HepG2 (cell line): Measurements from ENCODE around the gene VAT1L. TPM values are rescaled to one million over a fixed set of nuclear protein-coding genes. Genes with fewer than 3 reads are reported as not detected.

Source experiments
- ATAC-seq: fragments of 200-7000 bp; cut with Tn5 transposase; 3 replicates; pipeline ENCODE4 v1.9.1; 2020; ENCODE audit warnings: mild to moderate bottlenecking, moderate library complexity
- BruUV-seq: library from RNA; stranded (reverse); fragments of 400-500 nt; replicated peaks from 2 replicates; lab custom pipeline; 2021; lab: Mats Ljungman, UMichigan
- CTCF ChIA-PET: fragments of 300-600 bp; formaldehyde crosslinking; extraction: SDS; loops from one replicate; lab custom pipeline; 2021; ENCODE audit warnings: low total read pairs, inconsistent platforms, low intra/inter-chr PET ratio; lab: Yijun Ruan, JAX
- POLR2A ChIA-PET: fragments of 350-600 bp; sonication (Branson Sonifier 250); formaldehyde crosslinking; loops from one replicate; lab custom pipeline; 2020; ENCODE audit warnings: antibody characterized with exemption, inconsistent platforms; lab: Yijun Ruan, JAX
- DNase-seq: peaks from one replicate; pipeline ENCODE4 v3.0.0-alpha.2; 2015; ENCODE audit warnings: low spot score
- FAIRE-seq: peaks from 3 replicates; lab custom pipeline; 2011; peaks lifted over from hg19 to GRCh38; lab: Jason Lieb, UNC
- H2AFZ ChIP-seq: one replicate; pipeline ENCODE4 v1.6.1; 2011; ENCODE audit warnings: low read length, inconsistent platforms
- H3K27ac ChIP-seq: fragments of 300-600 bp; 3 replicates; pipeline ENCODE4 v1.8.0; 2011; ENCODE audit warnings: mixed run types, mild to moderate bottlenecking, mixed read lengths, low read length, inconsistent platforms; ENCODE audit not compliant: insufficient read depth; ENCODE audit errors: extremely low read length
- H3K27me3 ChIP-seq, 2 experiments: fragments of 200-600 bp in 1 of 2; 2 replicates in 1 of 2; 3 replicates in 1 of 2; pipeline versions ENCODE4 v1.6.0 to v1.8.0; 2011; ENCODE audit warnings: low read length in 2 of 2, mild to moderate bottlenecking in 2 of 2, moderate library complexity in 2 of 2, inconsistent platforms in 1 of 2; ENCODE audit not compliant: insufficient read depth in 2 of 2, control insufficient read depth in 1 of 2
- H3K36me3 ChIP-seq, 2 experiments: fragments of 200-600 bp in 1 of 2; replicated peaks in 1 of 2; 2 replicates in 1 of 2; 3 replicates in 1 of 2; pipeline versions ENCODE4 v1.5.1 to v1.8.0; 2011; ENCODE audit warnings: low read length in 2 of 2, inconsistent platforms in 1 of 2; ENCODE audit not compliant: insufficient read depth in 2 of 2, control insufficient read depth in 1 of 2
- H3K4me1 ChIP-seq: 2 replicates; pipeline ENCODE4 v1.5.1; 2012; ENCODE audit warnings: low read length, inconsistent platforms; ENCODE audit not compliant: insufficient read depth
- H3K4me2 ChIP-seq: 2 replicates; pipeline ENCODE4 v1.6.0; 2011; ENCODE audit warnings: low read depth, low read length, inconsistent platforms
- H3K4me3 ChIP-seq, 3 experiments: fragments of 200-600 bp in 1 of 3; sonication (generic), shearing (Covaris generic) in 1 of 3; replicated peaks in 1 of 3; 2 replicates each; pipeline ENCODE4 v1.5.1; 2011 to 2016; ENCODE audit warnings: low read length in 3 of 3, inconsistent platforms in 2 of 3, low read depth in 2 of 3, mild to moderate bottlenecking in 2 of 3, control low read depth in 1 of 3, mixed read lengths in 1 of 3; ENCODE audit not compliant: insufficient read depth in 1 of 3
- H3K79me2 ChIP-seq: one replicate; pipeline ENCODE4 v1.6.1; 2011; ENCODE audit warnings: low read length, inconsistent platforms; ENCODE audit not compliant: insufficient read depth
- H3K9ac ChIP-seq: 2 replicates; pipeline ENCODE4 v1.6.0; 2011; ENCODE audit warnings: mild to moderate bottlenecking, low read depth, low read length, inconsistent platforms; ENCODE audit not compliant: insufficient read depth
- H3K9me3 ChIP-seq: 2 replicates; pipeline ENCODE4 v1.5.1; 2012; ENCODE audit warnings: mild to moderate bottlenecking, low read length
- H4K20me1 ChIP-seq: 2 replicates; pipeline ENCODE4 v1.6.0; 2011; ENCODE audit warnings: inconsistent platforms, mild to moderate bottlenecking, low read length, moderate library complexity; ENCODE audit not compliant: insufficient read depth
- AGO2 ChIP-seq: fragments of 200-400 bp; formaldehyde crosslinking; optimal IDR thresholded peaks from 2 replicates; pipeline ENCODE3; 2017; ENCODE audit warnings: mild to moderate bottlenecking, low read depth, low read length, moderate library complexity
- ATF1 ChIP-seq: IDR thresholded peaks from 2 replicates; pipeline ENCODE4 v1.6.1; 2016; ENCODE audit warnings: mild to moderate bottlenecking, control low read depth
- HOXA7 ChIP-seq: sonication (generic); formaldehyde crosslinking; IDR thresholded peaks from 2 replicates; pipeline ENCODE4 v1.8.1; 2022; ENCODE audit warnings: mild to moderate bottlenecking, missing genetic modification reagents, moderate library complexity
- KDM4B ChIP-seq: sonication (generic); formaldehyde crosslinking; IDR thresholded peaks from 2 replicates; pipeline ENCODE4 v1.4.0; 2020; ENCODE audit warnings: missing genetic modification reagents
- KLF6 ChIP-seq: IDR thresholded peaks from 2 replicates; pipeline ENCODE4 v1.8.0; 2016; ENCODE audit warnings: missing biosample characterization, missing genetic modification reagents
- MAZ ChIP-seq, 2 experiments: sonication (generic) in 1 of 2; formaldehyde crosslinking in 1 of 2; IDR thresholded peaks; 2 replicates each; pipeline versions ENCODE4 v1.5.0 to v1.6.1; 2012 to 2020; ENCODE audit warnings: low read depth in 2 of 2, mild to moderate bottlenecking in 2 of 2, borderline replicate concordance in 1 of 2, improper control_type of control experiment in 1 of 2, low read length in 1 of 2, missing genetic modification reagents in 1 of 2, moderate library complexity in 1 of 2
- MBD4 ChIP-seq: IDR thresholded peaks from 2 replicates; pipeline ENCODE4 v1.6.1; 2012; ENCODE audit warnings: low read length, inconsistent platforms, borderline replicate concordance
- MIXL1 ChIP-seq: IDR thresholded peaks from 2 replicates; pipeline ENCODE4 v1.6.1; 2016
- MTA3 ChIP-seq: sonication (generic); formaldehyde crosslinking; IDR thresholded peaks from 2 replicates; pipeline ENCODE4 v1.4.0; 2020; ENCODE audit warnings: missing genetic modification reagents
- SMARCC2 ChIP-seq: fragments of 450-650 bp; IDR thresholded peaks from 2 replicates; pipeline ENCODE4 v1.6.1; 2017; ENCODE audit warnings: antibody characterized with exemption, mild to moderate bottlenecking
- ZNF496 ChIP-seq: sonication (generic); formaldehyde crosslinking; IDR thresholded peaks from 2 replicates; pipeline ENCODE4 v1.8.1; 2023; ENCODE audit warnings: mild to moderate bottlenecking, moderate library complexity, missing genetic modification reagents; ENCODE audit not compliant: insufficient replicate concordance
- ZNF530 ChIP-seq: sonication (generic); formaldehyde crosslinking; IDR thresholded peaks from 2 replicates; pipeline ENCODE4 v1.5.0; 2020; ENCODE audit warnings: low read depth, mild to moderate bottlenecking, missing genetic modification reagents
- in situ Hi-C: cut with HindIII; loops from 2 replicates; pipeline ENCODE4 v1.10.0; 2017; ENCODE audit warnings: low pct_unique_long_range_greater_than_20kb; ENCODE audit not compliant: extremely low pct_ligation_motif_present
- intact Hi-C: fragments of 100-400 bp; cut with micrococcal nuclease; formaldehyde crosslinking; loops from one replicate; pipeline ENCODE4 v1.10.0; 2022; ENCODE audit not compliant: unreplicated experiment
- polyA plus RNA-seq, 8 experiments: library from polyadenylated mRNA; depleted of rRNA in 3 of 8; stranded (reverse) in 7 of 8; unstranded in 1 of 8; fragments of >200 nt; fragmentation: Illumina TruSeq in 4 of 8; extraction: Trizol in 4 of 8; gene quantifications; 2 replicates each; pipeline versions ENCODE4 v1.2.1 to v1.2.3, GENCODE V29; 2011 to 2016; ENCODE audit warnings: low read depth in 4 of 8, missing spikeins in 1 of 8, mixed read lengths in 1 of 8; ENCODE audit not compliant: insufficient read depth in 1 of 8
- total RNA-seq, 5 experiments: library from RNA; depleted of rRNA; stranded (reverse); fragments of >200 nt; fragmentation: Illumina TruSeq; extraction: Trizol; gene quantifications; 2 replicates each; pipeline ENCODE4 v1.2.3, GENCODE V29; 2016; ENCODE audit warnings: low read depth in 1 of 5
- TF ChIP-seq, protein P1 (sequence below): sonication (generic); formaldehyde crosslinking; IDR thresholded peaks from 2 replicates; pipeline ENCODE4 v1.4.0; 2020; ENCODE audit warnings: mild to moderate bottlenecking, low read depth, missing genetic modification reagents
- TF ChIP-seq, protein P2 (sequence below): IDR thresholded peaks from 2 replicates; pipeline ENCODE4 v1.6.1; 2012; ENCODE audit warnings: inconsistent platforms
- TF ChIP-seq, protein P3 (sequence below): sonication (generic); formaldehyde crosslinking; IDR thresholded peaks from 2 replicates; pipeline ENCODE4 v1.8.0; 2022; ENCODE audit warnings: mild to moderate bottlenecking, missing genetic modification reagents, moderate library complexity
- TF ChIP-seq, protein P4 (sequence below): sonication (generic); formaldehyde crosslinking; IDR thresholded peaks from 2 replicates; pipeline ENCODE4 v1.5.1; 2020; ENCODE audit warnings: missing genetic modification reagents, mild to moderate bottlenecking, borderline replicate concordance
- TF ChIP-seq, protein P5 (sequence below), 2 experiments: sonication (generic) in 1 of 2; formaldehyde crosslinking in 1 of 2; IDR thresholded peaks; 2 replicates each; pipeline versions ENCODE4 v1.4.0 to v1.6.1; 2018 to 2020; ENCODE audit warnings: missing genetic modification reagents in 2 of 2, borderline replicate concordance in 1 of 2, low read depth in 1 of 2, mild to moderate bottlenecking in 1 of 2, missing biosample characterization in 1 of 2
- TF ChIP-seq, protein P6 (sequence below): sonication (generic); formaldehyde crosslinking; conservative IDR thresholded peaks from 2 replicates; pipeline ENCODE4 v1.4.0; 2020; ENCODE audit warnings: missing genetic modification reagents

The VAT1L gene
- total and polyA plus RNA-seq, 2 of the 13 experiments (the other 11 are each of a cell fraction or from before 2014, with no cell fraction given) = not detected

DNA sequence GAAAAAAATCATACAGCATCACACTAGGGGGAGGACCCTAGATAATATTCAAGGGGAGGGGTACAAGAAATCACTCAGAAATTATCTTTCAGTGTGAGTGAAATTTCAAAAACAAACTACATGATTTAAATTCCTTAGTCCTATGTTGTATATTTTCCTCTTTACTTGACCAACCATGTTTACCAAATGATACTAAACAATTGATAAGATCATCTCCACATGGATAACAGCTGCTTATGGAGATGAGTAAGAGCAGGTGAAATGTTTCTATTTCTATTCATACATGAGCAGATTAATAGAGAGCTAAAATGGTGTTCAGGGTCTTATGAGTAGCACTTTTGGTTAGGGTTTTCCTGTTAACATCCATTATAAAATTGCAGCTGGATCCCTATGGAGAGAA is 7.3 kb upstream of the VAT1L start:
- no peak overlapping the region for H3K4me2 ChIP-seq
- POLR2A ChIA-PET = no interaction called here
- no peaks in the 10 kb centered on the region for H3K9me3 ChIP-seq
- H3K79me2 ChIP-seq = no peaks in the 10 kb centered on the region
- no peaks in the 10 kb centered on the region for H3K36me3 ChIP-seq
- CTCF ChIA-PET = interaction anchor here (2.8 kb wide), 1 partner anchor 106 kb away, joined by 28 read pairs; no protein-coding TSS in a partner anchor
- no peak for DNase-seq
- H2AFZ ChIP-seq = no peak overlapping the region
- TF ChIP-seq, protein P1, sequence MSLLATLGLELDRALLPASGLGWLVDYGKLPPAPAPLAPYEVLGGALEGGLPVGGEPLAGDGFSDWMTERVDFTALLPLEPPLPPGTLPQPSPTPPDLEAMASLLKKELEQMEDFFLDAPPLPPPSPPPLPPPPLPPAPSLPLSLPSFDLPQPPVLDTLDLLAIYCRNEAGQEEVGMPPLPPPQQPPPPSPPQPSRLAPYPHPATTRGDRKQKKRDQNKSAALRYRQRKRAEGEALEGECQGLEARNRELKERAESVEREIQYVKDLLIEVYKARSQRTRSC (CRISPR knock-in tag) = no peak
- TF ChIP-seq, protein P2, sequence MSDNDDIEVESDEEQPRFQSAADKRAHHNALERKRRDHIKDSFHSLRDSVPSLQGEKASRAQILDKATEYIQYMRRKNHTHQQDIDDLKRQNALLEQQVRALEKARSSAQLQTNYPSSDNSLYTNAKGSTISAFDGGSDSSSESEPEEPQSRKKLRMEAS = no peak
- TF ChIP-seq SMARCC2 = no peak
- TF ChIP-seq KLF6 (CRISPR knock-in tag) = no peak
- no peak for TF ChIP-seq ATF1 (CRISPR knock-in tag)
- no peak for TF ChIP-seq MAZ (IDR thresholded peaks at IDR 0.05; ENCODE audit: borderline replicate concordance, low read depth, low read length)
- TF ChIP-seq MAZ (CRISPR knock-in tag; IDR thresholded peaks at IDR 0.05; ENCODE audit: low read depth) = no peak
- no peak for TF ChIP-seq HOXA7 (CRISPR knock-in tag)
- TF ChIP-seq, protein P3, sequence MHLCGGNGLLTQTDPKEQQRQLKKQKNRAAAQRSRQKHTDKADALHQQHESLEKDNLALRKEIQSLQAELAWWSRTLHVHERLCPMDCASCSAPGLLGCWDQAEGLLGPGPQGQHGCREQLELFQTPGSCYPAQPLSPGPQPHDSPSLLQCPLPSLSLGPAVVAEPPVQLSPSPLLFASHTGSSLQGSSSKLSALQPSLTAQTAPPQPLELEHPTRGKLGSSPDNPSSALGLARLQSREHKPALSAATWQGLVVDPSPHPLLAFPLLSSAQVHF = no peak
- TF ChIP-seq ZNF530 = no peak
- TF ChIP-seq, protein P4, sequence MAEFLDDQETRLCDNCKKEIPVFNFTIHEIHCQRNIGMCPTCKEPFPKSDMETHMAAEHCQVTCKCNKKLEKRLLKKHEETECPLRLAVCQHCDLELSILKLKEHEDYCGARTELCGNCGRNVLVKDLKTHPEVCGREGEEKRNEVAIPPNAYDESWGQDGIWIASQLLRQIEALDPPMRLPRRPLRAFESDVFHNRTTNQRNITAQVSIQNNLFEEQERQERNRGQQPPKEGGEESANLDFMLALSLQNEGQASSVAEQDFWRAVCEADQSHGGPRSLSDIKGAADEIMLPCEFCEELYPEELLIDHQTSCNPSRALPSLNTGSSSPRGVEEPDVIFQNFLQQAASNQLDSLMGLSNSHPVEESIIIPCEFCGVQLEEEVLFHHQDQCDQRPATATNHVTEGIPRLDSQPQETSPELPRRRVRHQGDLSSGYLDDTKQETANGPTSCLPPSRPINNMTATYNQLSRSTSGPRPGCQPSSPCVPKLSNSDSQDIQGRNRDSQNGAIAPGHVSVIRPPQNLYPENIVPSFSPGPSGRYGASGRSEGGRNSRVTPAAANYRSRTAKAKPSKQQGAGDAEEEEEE = no peak
- TF ChIP-seq KDM4B (CRISPR knock-in tag) = no peak
- no peak for TF ChIP-seq MIXL1 (CRISPR knock-in tag)
- TF ChIP-seq ZNF496 (CRISPR knock-in tag) = no peak
- TF ChIP-seq, protein P5, sequence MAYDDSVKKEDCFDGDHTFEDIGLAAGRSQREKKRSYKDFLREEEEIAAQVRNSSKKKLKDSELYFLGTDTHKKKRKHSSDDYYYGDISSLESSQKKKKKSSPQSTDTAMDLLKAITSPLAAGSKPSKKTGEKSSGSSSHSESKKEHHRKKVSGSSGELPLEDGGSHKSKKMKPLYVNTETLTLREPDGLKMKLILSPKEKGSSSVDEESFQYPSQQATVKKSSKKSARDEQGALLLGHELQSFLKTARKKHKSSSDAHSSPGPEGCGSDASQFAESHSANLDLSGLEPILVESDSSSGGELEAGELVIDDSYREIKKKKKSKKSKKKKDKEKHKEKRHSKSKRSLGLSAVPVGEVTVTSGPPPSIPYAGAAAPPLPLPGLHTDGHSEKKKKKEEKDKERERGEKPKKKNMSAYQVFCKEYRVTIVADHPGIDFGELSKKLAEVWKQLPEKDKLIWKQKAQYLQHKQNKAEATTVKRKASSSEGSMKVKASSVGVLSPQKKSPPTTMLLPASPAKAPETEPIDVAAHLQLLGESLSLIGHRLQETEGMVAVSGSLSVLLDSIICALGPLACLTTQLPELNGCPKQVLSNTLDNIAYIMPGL (CRISPR knock-in tag; IDR thresholded peaks at IDR 0.05; ENCODE audit: borderline replicate concordance in 1 of 2, low read depth in 1 of 2) = no peak
- no peak for TF ChIP-seq MTA3 (CRISPR knock-in tag)
- no peak for TF ChIP-seq AGO2
- no peak for TF ChIP-seq MBD4
- TF ChIP-seq, protein P6, sequence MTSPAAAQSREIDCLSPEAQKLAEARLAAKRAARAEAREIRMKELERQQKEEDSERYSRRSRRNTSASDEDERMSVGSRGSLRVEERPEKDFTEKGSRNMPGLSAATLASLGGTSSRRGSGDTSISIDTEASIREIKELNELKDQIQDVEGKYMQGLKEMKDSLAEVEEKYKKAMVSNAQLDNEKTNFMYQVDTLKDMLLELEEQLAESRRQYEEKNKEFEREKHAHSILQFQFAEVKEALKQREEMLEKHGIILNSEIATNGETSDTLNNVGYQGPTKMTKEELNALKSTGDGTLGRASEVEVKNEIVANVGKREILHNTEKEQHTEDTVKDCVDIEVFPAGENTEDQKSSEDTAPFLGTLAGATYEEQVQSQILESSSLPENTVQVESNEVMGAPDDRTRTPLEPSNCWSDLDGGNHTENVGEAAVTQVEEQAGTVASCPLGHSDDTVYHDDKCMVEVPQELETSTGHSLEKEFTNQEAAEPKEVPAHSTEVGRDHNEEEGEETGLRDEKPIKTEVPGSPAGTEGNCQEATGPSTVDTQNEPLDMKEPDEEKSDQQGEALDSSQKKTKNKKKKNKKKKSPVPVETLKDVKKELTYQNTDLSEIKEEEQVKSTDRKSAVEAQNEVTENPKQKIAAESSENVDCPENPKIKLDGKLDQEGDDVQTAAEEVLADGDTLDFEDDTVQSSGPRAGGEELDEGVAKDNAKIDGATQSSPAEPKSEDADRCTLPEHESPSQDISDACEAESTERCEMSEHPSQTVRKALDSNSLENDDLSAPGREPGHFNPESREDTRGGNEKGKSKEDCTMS = no peak
- peaks cover 35% of the 10 kb centered on the region for H3K4me1 ChIP-seq
- ATAC-seq = no peak
- H3K4me3 ChIP-seq = no peak overlapping the region
- H3K9ac ChIP-seq = no peak overlapping the region
- FAIRE-seq = no peak
- no peaks in the 10 kb centered on the region for H4K20me1 ChIP-seq
- H3K27me3 ChIP-seq = 0 out of 5 replicates have a peak, but pooled peaks cover 0 to under 1% of the 10 kb centered on the region in 2 experiments
- no TSS peak for BruUV-seq
- H3K27ac ChIP-seq = no peak overlapping the region
- intact Hi-C loops (no loop called here), in situ Hi-C loops (loop anchor here (25.0 kb wide), 1 partner anchor 181 kb away; no protein-coding TSS in a partner anchor)
